Osteoblast (primary cell): ENCODE measurements around the gene ACY1. TPM values are rescaled to one million over a fixed set of nuclear protein-coding genes. Genes with fewer than 3 reads are reported as not detected.
"Not testable (repeated sequence)": the region's sequence is repeated elsewhere in the genome, so short reads cannot be mapped to it uniquely, and the experiment has no call there.

ENCODE experiments used
- DNase-seq: peaks from one replicate; pipeline ENCODE4 v3.0.0; 2011; ENCODE audit warnings: low spot score, mixed read lengths; ENCODE audit not compliant: insufficient read length; ENCODE audit errors: missing footprints
- H2AFZ ChIP-seq: 2 replicates; pipeline ENCODE4 v1.6.0; 2011; ENCODE audit warnings: mild to moderate bottlenecking, low read length
- H3K27ac ChIP-seq: 2 replicates; pipeline ENCODE4 v1.5.1; 2011; ENCODE audit warnings: mild to moderate bottlenecking, low read depth, low read length, moderate library complexity
- H3K27me3 ChIP-seq: 2 replicates; pipeline ENCODE4 v1.6.0; 2012; ENCODE audit warnings: mild to moderate bottlenecking, control low read depth, inconsistent platforms, low read length, moderate library complexity; ENCODE audit not compliant: insufficient read depth
- H3K36me3 ChIP-seq: 2 replicates; pipeline ENCODE4 v1.5.1; 2011; ENCODE audit warnings: mild to moderate bottlenecking, low read length, control low read depth, moderate library complexity; ENCODE audit not compliant: insufficient read depth
- H3K4me1 ChIP-seq: 2 replicates; pipeline ENCODE4 v1.5.1; 2011; ENCODE audit warnings: mild to moderate bottlenecking, low read length, control low read depth, moderate library complexity; ENCODE audit not compliant: insufficient read depth
- H3K4me2 ChIP-seq: 2 replicates; pipeline ENCODE4 v1.6.0; 2011; ENCODE audit warnings: mild to moderate bottlenecking, low read length; ENCODE audit not compliant: insufficient read depth
- H3K4me3 ChIP-seq: fragments of 200-600 bp; sonication (generic); 3 replicates; pipeline ENCODE4 v1.5.1; 2012; ENCODE audit warnings: mild to moderate bottlenecking, low read length, inconsistent platforms; ENCODE audit not compliant: insufficient read depth
- H3K79me2 ChIP-seq: 2 replicates; pipeline ENCODE4 v1.6.0; 2012; ENCODE audit warnings: mild to moderate bottlenecking, low read length, control low read depth, inconsistent platforms; ENCODE audit not compliant: insufficient read depth
- H3K9me3 ChIP-seq: 2 replicates; pipeline ENCODE4 v1.5.1; 2011; ENCODE audit warnings: low read depth, low read length, control low read depth
- H4K20me1 ChIP-seq: 2 replicates; pipeline ENCODE4 v1.6.0; 2012; ENCODE audit warnings: mild to moderate bottlenecking, low read length, control low read depth; ENCODE audit not compliant: insufficient read depth
- total RNA-seq: library from RNA; depleted of rRNA; stranded (reverse); fragments of >200 nt; gene quantifications from 2 replicates; pipeline ENCODE4 v1.2.3, GENCODE V29; 2012
- TF ChIP-seq, protein P1 (sequence below): IDR thresholded peaks from 2 replicates; pipeline ENCODE4 v1.5.1; 2011; ENCODE audit warnings: mild to moderate bottlenecking, low read depth, low read length, moderate library complexity; ENCODE audit errors: extremely low read depth

Gene ACY1
- total RNA-seq, 1 donor: 37.6 TPM

DNA sequence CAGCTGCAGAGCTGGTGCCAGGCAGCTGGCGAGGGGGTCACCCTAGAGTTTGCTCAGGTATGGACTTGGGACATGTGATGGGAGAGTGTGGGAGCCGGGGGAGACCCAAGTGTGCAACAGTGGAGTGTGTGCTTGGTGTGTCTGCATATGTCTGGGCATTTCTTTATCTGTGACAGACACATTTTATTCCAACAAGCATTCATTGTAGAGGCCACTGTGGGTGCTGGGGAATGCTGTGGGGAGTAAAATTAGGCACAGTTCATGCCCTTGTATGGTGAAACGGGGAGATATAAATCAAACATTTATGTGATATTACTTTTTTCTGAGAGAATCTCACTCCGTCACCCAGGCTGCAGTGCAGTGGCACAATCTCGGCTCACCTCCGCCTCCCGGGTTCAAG, 4.2 kb downstream of the ACY1 start:
- no peak for DNase-seq
- Histone ChIP-seq H3K79me2 (peaks cover 16% of the 10 kb centered on the region), H4K20me1 (peaks cover 5% of the 10 kb centered on the region), H2AFZ (no peak overlapping the region), H3K4me3 (no peak overlapping the region), H3K4me2 (no peak overlapping the region), H3K9me3 (no peaks in the 10 kb centered on the region), H3K27me3 (no peaks in the 10 kb centered on the region), H3K36me3 (peaks cover 13% of the 10 kb centered on the region), H3K27ac (no peak overlapping the region), H3K4me1 (peaks cover 16% of the 10 kb centered on the region)
- TF ChIP-seq, protein P1, sequence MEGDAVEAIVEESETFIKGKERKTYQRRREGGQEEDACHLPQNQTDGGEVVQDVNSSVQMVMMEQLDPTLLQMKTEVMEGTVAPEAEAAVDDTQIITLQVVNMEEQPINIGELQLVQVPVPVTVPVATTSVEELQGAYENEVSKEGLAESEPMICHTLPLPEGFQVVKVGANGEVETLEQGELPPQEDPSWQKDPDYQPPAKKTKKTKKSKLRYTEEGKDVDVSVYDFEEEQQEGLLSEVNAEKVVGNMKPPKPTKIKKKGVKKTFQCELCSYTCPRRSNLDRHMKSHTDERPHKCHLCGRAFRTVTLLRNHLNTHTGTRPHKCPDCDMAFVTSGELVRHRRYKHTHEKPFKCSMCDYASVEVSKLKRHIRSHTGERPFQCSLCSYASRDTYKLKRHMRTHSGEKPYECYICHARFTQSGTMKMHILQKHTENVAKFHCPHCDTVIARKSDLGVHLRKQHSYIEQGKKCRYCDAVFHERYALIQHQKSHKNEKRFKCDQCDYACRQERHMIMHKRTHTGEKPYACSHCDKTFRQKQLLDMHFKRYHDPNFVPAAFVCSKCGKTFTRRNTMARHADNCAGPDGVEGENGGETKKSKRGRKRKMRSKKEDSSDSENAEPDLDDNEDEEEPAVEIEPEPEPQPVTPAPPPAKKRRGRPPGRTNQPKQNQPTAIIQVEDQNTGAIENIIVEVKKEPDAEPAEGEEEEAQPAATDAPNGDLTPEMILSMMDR: no peak

DNA sequence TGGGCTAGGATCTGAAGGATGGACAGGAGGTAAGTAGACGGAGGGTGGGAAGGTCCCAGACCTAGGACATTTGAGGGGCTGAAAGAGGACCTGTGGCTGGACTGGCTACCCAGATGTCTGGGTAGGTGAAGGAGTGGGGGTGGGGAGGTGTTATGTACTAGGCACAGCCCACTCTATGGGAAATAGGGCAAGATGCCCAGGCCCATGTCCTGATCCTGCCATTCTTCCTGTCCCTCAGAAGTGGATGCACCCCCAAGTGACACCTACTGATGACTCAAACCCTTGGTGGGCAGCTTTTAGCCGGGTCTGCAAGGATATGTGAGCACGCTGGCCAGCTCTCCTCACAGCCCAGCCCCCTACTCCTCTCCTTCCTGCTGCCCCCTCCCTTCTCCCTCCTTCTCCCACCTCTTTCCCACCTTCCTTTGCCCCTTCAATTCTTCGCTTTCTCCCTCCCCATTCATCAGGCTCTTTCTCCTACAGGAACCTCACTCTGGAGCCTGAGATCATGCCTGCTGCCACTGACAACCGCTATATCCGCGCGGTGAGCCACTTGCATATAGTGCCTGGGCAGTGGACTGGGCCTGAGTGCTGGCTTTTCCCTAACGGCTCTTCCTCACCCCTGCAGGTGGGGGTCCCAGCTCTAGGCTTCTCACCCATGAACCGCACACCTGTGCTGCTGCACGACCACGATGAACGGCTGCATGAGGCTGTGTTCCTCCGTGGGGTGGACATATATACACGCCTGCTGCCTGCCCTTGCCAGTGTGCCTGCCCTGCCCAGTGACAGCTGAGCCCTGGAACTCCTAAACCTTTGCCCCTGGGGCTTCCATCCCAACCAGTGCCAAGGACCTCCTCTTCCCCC, 5.2 kb downstream of the ACY1 start:
- Histone ChIP-seq H2AFZ (no peak overlapping the region), H3K9me3 (no peaks in the 10 kb centered on the region), H3K4me3 (no peak overlapping the region), H3K27ac (no peak overlapping the region), H3K79me2 (peaks cover 17% of the 10 kb centered on the region), H3K4me1 (peaks cover 14% of the 10 kb centered on the region), H3K4me2 (no peak overlapping the region), H4K20me1 (peaks cover 7% of the 10 kb centered on the region), H3K27me3 (no peaks in the 10 kb centered on the region), H3K36me3 (peaks cover 18% of the 10 kb centered on the region)
- DNase-seq: no peak
- TF ChIP-seq, protein P1: no peak

DNA sequence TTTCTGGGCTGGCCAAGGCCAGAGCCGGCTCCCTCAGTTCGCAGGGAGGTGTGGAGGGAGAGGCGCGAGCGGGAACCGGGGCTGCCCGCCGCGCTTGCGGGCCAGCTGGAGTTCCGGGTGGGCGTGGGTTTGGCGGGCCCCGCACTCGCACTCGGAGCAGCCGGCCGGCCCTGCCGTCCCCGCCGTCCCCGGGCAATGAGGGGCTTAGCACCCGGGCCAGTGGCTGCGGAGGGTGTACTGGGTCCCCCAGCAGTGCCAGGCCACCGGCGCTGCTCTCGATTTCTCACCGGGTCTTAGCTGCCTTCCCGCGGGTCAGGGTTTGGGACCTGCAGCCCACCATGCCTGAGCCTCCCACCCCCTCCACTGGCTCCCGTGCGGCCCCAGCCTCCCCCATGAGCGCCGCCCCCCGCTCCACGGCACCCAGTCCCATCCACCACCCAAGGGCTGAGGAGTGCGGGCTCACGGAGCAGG, 7.2 kb downstream of the ACY1 start:
- DNase-seq, H3K4me3 ChIP-seq, H3K4me2 ChIP-seq, H2AFZ ChIP-seq, H3K9me3 ChIP-seq, H3K27ac ChIP-seq, H3K27me3 ChIP-seq: not testable (repeated sequence)
- Histone ChIP-seq H3K79me2 (peaks cover 27% of the 10 kb centered on the region), H4K20me1 (peaks cover 18% of the 10 kb centered on the region), H3K36me3 (peaks cover 32% of the 10 kb centered on the region), H3K4me1 (peaks cover 16% of the 10 kb centered on the region)

DNA sequence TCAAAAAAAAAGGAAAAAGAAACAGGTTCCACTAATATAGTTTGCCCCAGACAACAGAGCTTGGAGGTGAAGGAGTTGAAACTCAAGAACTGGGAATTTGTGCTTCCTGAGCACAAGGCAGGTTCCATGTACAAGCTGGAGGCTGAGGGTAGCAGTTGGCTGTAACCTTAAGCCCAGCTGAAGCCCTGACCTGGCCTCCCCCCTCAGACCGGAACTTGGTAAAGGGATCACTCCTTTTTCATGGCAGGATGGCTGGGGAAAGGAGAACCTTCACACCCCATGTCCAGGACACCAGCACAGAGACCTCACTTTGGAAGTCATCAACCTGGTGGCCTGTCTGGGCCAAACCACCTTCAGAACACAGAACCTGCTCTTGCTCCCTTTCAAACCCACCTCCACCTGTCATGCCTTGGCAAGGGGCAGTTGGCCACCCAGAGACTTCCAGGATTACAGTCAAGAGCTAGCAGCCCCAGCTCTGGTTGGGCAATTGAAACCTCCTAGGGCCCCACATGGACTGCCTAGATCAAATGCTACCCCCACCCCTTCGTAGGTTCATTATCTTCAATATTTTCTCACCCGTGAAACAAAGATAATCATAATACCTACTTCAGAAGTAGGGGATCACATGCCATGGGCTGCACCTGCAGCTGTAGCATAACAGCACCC, 8.8 kb downstream of the ACY1 start:
- H4K20me1 ChIP-seq: peaks cover 20% of the 10 kb centered on the region
- H3K4me2 ChIP-seq: no peak overlapping the region
- no peak overlapping the region for H2AFZ ChIP-seq
- TF ChIP-seq, protein P1: no peak
- H3K36me3 ChIP-seq: peaks cover 32% of the 10 kb centered on the region
- H3K27ac ChIP-seq: no peak overlapping the region
- peaks cover 29% of the 10 kb centered on the region for H3K79me2 ChIP-seq
- peaks cover 16% of the 10 kb centered on the region for H3K4me1 ChIP-seq
- DNase-seq: no peak
- H3K27me3 ChIP-seq: peaks cover 4% of the 10 kb centered on the region
- H3K9me3 ChIP-seq: no peaks in the 10 kb centered on the region
- no peak overlapping the region for H3K4me3 ChIP-seq

DNA sequence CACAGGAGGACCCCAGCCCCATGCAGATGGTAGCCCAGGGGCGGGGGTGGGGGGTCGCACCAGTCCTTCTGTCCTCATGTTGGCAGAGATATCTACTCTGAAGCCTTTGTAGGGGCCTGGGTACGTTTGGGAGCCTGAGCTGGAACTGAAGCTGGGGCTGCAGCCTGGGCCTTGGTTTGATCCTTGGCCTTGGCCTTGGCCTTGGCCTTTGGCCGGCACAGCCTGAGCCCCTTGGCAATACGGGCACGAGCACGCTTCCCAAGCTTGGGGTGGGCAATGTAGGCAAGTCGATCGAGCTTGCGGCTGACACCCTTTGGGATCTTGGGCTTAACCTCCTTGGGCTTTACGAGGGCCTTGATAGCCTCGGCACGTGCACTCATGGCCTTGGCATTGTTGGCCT, 10.3 kb downstream of the ACY1 start:
- H3K9me3 ChIP-seq, H3K4me2 ChIP-seq, H3K27me3 ChIP-seq, H3K27ac ChIP-seq, DNase-seq, H3K4me3 ChIP-seq, H2AFZ ChIP-seq: not testable (repeated sequence)
- H4K20me1 ChIP-seq: peaks cover 20% of the 10 kb centered on the region
- H3K4me1 ChIP-seq: peaks cover 16% of the 10 kb centered on the region
- peaks cover 32% of the 10 kb centered on the region for H3K36me3 ChIP-seq
- H3K79me2 ChIP-seq: peaks cover 29% of the 10 kb centered on the region
